OCI-M1 (cell line): ENCODE measurements around the gene MDM2.

ENCODE experiments used
- DNase-seq: peaks from one replicate; lab custom pipeline; 2025; lab: John Stamatoyannopoulos, UW

MDM2 gene

DNA sequence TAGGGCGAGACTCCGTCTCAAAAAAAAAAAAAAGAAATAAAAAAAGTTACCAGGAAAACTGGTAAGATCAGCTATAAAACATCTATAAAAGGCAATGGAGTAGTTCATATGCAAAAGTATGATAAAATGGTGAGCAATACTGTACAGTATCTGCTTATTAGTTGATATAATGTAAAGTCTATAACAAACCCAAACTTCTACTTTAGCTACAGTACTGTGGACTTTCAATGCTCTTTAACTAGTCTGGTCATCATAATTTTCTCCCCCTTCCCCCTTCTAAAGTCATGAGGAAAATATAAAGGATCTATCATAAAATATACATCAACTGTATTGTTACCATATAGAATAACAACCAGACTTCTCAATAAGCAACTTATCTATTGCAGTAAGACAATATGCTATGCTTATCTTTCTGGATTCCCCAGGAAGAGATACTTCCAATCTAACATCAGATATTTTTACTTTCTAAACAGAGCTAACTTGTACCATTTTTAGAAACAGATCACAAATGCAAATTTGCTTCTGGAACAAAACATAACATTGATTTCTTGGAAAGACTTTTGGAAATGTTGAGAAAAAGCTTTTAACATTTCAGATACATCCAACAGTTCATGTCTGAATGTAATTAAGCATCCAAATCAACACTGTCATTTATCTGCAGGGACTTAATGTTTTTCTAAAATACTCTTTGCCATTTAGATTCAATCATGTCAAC lies 43.8 kb downstream of the MDM2 start:
- no peak for DNase-seq

DNA sequence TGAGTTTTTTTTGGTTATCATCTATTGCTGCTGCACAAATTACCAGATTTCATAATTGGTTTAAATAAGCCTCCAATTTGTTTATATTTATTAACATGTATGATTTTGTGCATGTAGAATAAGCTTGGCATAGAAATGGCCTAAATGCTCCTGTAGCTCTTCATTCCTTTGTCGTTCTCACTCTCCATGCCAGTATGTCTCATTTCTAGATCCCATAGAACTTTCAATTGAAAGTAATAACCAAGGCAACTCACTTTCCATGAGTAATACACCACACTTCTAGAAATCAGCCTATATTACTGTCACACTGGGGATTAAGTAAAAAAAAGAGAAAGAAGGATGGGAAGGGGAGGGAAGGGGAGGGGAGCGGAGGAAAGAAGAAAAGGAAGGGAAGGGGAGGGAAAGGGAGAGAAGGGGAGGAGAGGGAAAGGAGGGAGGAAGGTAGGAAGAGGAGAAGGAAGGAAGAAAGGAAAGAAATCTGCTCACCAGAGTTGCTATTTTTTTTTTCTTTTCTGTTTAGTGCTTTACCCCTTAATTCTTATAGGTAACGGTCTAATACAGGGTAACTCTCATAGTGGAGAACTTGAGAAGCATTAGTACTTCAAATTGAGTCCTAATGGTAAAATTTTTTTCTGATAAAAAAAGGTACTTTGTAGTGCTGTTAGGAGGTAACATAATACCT lies 45.6 kb downstream of the MDM2 start:
- DNase-seq, result no peak

DNA sequence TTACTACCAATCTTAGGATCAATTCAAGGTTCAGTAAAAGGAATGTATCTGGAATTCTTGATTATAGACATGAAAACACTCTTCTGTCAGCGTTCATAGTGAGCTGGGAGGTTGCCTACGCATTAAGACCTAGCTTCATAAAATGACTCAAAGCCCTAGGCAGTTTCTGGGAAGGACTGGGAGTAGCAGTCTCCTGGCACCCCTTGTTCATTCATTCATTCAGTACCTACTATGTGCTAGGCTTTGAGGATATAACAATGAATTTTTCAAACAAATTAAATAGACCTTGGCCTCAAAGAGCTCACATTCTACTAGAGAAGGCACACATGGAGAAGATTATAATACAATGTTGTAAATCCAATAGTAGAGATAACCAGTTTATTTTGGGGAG lies 46.1 kb downstream of the MDM2 start:
- DNase-seq, result no peak

DNA sequence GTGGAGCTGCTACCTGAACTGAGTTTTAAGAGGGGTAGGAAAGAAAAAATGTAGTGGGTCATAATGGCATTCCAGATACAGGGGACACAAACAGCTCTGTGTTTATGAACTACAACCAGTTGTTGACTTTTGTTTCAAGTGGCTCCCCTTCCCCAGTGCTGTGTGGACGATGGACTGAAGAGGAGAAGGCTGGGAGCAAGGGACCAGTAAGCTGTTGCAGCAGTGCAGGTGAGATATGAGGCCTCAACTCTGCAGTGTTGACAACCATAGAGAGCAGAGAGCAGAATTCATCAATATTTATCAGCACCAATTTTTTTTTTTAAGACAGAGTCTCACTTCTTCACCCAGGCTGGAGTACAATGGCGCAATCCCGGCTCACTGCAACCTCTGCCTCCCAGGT lies 46.6 kb downstream of the MDM2 start:
- no peak for DNase-seq

DNA sequence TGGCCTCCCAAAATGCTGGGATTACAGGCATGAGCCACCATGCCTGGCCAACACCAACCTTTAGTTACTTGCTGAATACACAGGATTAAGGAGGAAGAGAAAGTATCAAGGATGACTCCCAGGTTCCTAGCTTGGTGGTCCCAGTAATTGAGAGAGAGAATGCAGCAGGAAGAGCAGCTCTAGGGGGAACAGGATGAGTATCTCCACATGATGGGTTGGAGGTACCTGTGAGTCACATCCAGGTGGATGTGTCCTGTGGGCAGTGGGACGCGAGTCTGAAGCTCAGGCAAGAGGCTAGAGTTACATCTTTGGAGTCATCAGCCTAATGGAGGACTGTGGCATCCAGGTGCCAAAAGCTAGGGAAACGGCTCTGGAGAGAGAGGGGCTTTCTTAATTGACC lies 47.1 kb downstream of the MDM2 start:
- DNase-seq, result no peak

DNA sequence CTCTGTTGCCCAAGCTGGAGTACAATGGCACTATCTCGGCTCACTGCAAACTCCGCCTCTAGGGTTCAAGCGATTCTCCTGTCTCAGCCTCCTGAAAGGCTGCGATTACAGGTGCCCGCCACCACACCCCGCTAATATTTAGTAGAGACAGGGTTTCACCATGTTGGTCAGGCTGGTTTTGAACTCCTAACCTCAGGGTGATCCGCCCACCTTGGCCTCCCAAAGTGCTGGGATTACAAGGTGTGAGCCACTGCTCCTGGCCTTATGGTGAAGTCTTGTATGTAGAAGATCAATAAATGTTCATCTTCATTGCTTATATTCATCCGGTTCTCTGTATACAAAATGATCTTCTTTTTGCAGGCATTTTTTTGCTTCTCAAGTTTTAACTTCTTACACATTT lies 47.8 kb downstream of the MDM2 start:
- DNase-seq, result no peak

DNA sequence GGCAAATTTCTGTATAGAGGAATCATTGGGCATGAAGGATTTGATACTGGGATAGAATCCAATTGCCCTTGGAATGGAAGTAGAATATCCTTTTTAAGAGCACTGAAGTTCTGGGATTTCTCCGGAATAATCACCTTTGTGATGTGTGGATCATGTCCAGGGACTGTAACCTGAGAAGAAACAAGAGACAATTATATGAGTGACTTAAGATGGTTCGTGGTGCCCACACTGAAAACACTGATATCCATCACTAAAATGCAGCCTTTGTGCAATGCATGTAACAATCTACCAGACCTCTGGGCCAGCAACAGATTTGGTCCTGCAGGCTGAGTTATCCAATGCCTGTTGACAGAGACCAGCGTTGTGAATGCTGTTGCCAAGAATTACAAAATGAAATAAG lies 48.5 kb downstream of the MDM2 start:
- DNase-seq, result no peak

DNA sequence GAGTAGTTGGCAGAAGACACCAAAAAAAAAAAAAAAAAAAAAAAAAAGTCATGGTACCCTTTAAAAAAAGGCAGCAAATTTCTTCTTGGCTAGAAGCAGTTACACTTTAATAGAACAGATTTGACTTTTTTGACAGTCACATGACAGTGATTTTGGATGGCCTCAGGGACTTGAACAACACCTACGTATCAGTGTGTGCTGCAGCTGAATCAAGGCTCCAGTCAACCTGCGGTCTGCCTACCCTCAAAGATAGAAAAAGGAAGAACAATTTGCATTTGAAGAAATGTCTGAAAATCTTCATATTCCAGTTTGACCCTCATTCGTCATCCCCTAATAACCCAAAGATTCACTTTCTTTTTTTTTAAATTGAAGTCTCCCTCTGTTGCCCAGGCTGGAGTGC lies 53.9 kb downstream of the MDM2 start:
- DNase-seq, result no peak

DNA sequence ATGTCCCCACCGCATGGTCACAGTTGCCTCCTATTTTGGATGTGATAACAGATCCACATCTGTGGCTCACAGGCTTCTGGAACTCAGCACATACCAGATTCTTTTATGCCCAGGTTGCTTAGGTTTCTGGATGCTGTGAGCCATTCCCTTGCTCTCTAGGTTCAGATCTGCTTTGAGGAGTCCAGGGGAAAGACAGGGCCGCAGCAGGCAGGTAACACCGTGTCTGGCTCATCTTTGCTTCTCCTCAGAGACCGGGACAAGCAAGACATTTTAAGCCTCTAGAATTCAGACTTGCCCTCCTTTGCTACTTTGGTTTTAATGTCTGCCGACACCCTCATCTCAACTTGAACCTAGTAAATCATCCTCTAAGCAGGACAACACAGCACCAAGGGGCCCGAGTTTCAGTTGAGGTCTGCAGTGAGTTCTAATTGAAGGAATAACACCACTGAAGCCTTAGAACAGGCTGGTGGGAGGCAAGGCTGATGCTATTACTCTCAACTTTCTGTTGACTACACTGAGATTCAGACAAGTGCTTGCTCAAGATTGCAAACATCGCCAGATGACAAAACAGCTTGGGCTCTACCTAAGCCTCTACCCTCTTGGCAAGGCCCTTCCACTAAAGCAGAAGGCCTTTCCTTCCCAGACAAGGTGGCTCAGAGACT lies 55.3 kb downstream of the MDM2 start:
- DNase-seq, result no peak

DNA sequence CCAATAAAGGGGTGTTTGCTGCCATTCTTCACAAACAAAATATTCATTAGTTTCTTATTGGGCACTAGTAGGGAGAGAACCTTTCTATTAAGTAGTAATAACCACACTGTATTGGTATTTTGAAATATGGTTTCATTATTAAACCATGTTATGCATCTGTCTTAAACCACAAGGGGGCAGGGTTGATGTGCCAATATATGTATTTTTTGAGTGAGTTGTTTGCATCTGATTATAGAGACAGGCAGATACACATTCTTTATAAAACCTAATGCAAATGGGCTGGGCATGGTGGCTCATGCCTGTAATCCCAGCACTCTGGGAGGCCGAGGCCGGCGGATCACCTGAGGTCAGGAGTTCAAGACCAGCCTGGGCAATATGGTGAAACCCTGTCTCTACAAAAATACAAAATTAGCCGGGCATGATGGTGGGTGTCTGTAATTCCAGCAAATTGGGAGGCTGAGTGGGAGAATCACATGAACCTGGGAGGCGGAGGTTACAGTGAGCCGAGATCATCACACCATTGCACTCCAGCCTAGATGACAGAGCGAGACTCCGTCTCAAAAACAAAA lies 56.0 kb downstream of the MDM2 start:
- peak; percentile 79 for DNase-seq

DNA sequence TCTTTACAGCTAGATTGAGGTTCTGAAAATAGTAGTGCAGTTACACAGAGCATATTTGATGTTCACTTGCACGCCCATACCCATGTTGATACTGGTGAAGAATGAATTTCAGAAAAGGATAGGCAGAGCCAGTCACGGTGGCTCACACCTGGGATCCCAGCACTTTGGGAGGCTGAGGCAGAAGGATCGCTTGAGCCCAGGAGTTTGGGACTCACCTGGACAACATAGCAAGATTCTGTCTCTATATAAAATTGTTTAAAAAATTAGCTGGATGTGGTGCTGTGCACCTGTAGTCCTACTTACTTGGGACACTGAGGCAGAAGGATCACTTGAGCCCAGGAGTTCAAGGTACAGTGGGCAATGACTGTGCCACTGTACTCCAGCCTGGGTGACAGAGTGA lies 56.6 kb downstream of the MDM2 start:
- no peak for DNase-seq

DNA sequence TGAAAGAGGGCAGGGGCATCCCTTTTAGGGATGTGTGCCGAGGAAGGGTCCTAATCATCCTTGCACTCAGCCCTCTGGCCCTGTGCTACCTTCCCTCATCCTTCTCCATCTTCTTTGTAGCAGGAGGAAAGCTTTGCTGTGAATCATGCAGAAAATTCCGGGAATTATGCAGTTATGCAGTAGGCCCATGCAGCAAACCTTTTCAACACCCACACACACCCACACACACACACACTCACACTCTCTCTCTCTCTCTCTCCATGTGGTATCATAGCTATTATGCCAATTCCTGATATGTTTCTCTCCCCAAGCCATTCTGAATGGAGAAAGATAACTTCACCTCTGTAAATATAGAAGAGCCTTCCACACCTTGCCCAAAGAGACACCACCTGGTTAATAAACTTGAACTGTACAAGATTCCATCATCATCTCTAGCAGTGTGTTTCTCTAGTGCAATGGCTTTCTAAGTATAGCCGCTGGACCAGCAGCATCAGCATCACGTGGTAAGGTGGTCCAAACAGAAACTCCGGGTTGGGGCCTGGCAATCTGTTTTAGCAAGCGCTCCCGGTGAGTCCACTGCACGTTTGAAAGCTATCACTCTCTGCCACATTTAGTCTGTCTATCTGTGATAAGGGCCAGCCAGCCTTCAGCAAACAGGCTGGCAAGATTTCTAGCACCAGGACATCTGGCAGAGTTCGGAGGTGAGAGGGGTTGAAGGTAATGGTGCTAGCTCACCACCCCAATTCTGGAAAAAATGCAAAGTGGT lies 57.6 kb downstream of the MDM2 start:
- peak; percentile 69 for DNase-seq

DNA sequence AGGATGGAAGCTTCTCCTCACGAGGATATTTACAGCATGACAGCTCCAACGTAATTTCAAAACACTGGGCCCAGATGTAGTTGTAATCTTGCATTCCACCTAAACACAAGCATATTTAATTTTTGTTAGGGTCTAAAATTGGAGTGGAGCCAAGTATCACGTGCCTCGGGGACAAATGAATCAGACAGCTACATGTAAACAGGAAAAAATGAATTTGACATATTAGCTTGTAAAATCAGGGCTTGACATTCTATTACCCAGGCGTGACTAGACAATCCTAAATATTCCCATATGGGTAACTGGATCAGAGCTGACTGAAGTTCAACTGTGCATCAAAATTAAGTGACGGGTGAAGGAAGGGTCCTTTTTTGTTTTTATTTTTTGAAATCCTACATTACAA lies 59.0 kb downstream of the MDM2 start:
- no peak for DNase-seq

DNA sequence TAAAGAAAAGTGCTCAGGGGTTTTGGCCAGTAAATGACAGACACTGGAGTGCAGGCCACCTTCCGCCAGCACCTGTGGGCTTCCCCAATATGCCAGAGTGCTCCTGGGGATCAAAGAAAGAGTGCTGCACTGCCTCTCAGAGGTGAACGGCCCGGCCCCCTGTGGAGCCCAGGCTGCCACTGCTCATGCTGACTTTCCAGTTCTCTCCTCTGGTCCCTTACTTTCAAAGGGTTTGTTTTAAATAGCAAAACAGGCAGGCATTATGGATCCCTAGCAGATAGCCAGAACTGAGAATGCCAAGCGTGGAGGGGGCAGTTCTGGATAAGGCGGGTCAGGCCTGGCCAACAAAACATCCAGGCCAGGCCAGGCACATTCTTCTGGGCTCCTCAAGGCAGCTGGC lies 59.6 kb downstream of the MDM2 start:
- DNase-seq, result no peak

DNA sequence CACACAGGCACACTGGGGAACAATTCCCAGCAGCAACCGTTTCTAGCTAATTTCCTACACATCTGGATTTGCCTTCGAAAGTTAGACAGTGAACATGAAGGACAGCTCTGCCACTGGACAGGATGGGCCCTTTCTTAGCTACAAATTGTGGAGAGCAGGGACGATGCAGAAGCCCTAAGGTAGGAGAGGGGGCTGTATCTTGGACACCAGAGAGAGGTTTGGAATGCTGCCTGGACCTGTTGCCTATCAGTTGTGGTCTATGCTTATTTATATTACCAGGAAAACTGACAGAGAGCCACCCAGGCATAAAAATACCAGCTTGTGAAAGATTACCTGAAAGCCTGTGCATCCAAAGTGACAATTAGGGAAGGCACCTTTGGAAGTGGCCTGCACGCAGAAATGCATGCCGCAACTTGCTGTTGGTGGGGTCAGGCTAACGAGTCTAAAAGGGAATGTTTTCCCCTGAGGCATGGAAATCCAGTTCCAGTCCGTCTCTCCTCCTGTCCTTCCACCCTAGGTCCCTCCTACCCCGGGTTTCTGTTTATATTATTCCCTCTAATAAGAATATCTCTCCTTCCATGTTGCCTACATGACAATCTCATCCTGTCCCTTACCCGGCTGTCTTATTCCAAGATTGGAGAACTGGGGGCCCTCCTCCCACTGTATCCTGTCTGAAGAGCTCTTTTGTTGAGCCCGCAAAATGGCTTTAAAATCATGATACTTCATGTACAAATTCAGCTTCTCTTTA lies 60.2 kb downstream of the MDM2 start:
- no peak for DNase-seq

DNA sequence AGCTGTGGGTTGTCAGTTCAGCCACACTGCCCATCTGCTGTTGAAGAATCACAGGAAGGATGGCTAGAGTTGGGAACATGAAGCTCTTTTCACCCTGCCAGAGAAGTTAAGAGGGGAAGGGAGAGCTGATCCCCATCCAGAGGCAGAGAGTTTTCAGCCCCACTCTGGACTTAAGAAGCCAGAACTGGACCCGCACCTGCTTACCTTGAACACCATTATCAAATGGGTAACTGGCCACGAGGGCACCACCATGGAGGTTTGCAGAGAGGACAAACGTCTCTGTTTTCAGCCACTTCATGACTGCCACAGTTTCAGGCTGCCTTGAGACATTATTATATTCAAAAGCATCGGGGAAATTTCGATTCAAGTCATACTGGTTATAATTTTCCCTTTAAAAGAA lies 62.0 kb downstream of the MDM2 start:
- DNase-seq, result no peak

DNA sequence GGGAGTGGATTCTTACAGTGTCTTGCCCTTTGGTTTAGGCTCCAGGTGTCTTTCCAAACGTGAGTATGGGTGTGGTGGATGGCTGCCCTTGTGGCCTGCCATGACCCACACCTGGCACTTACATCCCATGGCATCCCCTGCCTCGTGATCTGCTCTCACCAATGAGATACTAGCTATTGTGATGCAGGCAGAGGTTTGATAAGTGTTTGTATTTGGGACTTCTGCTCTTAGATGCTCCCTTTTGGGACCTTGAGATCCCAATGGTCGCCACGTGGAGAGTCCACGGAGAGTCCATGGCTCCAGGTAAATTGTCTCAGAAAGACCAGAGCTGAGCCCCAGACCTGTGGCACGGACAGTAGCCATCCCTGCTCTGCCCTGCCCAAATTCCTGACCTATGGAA lies 62.5 kb downstream of the MDM2 start:
- no peak for DNase-seq

DNA sequence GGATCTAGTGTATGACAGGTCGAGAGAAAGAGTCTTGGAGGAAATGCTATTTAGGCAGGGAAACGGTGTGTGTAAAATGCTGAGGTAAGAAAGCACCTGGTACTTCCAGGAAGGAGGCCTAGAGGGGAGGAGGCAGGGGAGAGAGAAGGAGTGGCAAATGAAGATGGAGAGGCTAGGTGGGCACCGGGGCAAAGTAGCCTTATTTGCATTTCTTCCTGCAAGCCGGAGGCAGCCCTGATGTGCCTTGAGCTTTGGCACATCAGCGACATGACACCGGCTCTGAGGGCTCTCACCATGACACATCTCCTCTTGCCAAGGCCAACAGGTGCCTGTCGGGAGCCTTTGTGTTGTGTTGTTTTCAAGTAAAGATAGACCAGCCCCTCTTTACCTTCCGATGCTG lies 63.4 kb downstream of the MDM2 start:
- DNase-seq, result no peak

DNA sequence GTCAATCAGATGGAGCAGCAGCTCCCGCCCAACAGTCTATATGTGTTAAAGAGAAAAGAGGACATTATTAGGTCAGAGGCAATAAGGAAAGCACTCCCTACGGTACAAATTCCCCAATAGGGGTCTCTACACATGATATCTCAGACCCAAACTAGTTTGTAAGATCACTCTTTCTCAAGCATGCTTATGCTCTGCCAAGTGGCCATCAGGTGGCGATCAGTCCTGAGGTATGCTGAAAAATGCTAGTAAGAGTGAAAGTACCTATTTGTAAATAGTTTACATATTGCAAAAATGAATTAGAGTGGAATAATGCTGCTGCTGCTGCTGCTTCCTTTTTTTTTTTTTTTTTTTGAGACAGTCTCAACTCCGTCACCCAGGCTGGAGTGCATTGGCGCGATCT lies 63.9 kb downstream of the MDM2 start:
- DNase-seq, result peak; percentile 32

DNA sequence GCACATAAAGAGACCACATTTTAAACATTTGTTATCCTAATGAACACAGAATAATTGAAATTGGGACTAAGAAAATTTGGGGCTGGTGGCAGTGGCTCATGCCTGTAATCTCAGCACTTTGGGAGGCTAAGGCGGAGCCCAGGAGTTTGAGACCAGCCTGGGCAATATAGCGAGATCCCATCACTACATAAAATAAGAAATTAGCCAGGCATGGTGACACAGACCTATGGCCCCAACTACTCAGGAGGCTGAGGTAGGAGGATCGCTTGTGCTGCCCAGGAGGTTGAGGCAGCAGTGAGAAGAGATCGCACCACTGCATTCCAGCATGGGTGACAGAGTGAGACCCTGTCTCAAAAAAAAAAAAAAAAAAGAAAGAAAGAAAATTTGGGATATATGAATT lies 65.3 kb downstream of the MDM2 start:
- no peak for DNase-seq

DNA sequence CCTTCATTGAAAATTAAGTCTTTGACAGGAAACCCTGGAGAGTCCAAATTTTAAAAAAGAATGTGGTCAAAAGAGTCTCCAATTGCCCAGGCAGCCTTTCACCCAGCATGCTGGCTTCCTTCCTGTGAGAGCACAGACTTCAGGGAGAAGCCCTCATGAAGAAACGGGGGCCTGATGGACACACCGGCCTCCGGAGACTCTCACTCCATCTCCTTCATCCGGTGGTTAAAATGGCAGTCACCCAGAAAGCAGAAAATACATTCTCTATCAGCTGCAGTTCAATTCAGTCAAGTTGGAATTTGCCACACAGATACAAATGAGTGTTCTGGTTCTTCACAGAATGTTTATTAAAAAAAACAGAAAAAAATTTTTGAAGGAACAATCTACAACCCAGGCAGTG lies 68.5 kb downstream of the MDM2 start:
- no peak for DNase-seq

DNA sequence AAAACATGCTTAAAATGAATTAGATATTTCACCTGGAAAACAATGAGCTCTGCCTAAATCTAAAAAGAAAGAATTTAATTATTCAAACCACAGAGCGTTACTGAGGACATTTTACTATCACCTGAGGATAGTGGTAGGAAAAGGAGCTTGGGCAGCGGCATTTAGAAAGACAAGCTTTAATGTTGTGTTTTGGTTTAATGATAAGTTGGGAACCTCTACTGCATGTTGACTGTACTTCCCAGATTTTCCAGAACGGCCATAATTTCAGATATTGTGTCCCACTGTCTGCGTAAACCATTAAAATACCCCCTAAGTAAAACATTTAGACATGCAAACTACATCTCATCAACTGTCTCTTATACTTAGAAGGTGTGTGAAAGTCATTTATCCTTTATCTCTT lies 69.6 kb downstream of the MDM2 start:
- no peak for DNase-seq
